ENCODE measurements around the gene MBLAC1.
A peak's percentile ranks its signal among the peaks of the same experiment; 100 is the strongest.

MBLAC1 gene

DNA sequence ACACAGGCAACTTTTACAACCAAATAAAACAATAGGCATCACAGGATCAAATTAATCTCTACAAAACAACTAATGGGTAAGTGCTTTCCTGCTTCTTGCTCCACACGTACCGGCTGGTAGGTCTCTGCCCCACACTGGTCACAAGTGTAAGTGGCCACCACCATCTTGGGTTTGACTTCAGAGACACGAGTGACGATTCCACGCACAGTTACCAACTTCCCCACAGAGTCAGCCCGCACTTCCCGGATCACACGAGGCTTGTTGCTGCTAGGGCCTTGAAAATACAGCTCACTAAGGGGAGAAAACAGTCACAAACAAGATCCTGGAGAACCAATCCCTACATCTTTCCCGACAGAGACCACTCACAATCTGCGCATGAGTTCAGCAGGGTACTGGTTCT is 27.9 kb upstream of the MBLAC1 start:
- DNase-seq = no peak

DNA sequence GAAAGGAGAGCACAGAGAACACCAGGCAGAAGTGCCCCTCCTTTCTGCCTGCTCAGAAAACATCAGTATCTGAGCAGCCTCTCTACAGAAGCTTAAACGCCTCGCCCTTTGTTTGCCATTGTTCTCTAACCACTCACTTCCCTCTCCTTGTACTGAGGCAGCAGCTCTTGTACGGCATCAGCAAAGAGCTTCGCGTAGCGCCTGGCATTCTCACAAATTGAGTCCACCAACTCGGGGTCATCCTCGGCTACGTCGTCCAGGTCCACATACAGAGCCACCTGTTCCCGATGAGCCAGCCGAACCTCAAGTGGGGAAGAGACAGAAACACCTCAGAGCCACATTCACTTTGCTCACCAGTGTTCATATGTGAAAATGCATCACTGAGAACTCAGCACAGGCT is 27.3 kb upstream of the MBLAC1 start:
- no peak for DNase-seq

- peak; percentile 94 for DNase-seq
Measured at GRCh38 chr7:100100420-100101015, 26.2 kb upstream of the MBLAC1 start.

DNA sequence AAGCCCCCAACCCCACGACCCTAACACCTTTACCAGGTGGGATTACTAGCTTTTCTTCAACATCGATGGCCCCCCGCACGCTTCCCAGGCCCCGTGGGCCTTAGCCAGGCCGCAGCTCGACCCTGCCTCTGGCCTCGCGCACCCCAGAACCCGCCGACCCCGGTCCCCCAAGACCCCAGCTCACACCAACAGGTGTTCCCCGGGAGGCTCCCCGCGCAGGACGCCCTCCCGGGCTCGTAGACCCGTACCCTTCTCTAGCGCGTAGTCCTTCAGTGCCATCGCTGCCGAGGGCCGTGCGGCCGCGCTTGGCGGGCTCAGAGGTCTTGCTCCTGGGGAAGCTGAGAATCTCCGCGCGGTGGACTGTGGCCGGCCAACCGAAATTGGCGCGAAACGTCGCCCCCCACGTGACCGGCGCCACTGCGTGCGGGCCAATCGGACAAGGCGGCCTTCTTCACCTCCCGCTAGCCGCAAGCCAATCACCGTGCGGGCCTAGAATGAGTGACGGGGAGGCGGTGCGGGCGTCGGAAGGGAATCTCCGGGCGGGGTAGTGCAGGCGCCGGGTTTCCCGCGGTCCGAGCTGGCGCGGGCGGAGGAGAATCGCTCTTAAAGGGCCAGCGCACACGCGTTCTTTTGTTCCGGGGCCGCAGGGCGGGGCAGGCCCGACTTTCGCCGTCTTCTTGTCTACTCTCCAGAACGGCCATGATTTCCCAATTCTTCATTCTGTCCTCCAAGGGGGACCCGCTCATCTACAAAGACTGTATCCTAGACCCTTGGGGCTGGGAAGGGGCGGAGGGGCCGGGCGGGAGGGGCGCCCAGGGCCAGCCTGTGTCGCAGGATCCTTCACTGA is 25.5 kb upstream of the MBLAC1 start, which contains the start of the genes AP4M1 and MCM7:
Gene AP4M1, plus strand, starts transcription at position 628 of the 847 bp plus-strand sequence. Its CDS starts 72 bp downstream, at position 700.
Gene MCM7, minus strand, starts transcription at position 382 of the 847 bp plus-strand sequence. Its CDS starts 103 bp downstream, at position 279.
- peak; percentile 99 for DNase-seq

DNA sequence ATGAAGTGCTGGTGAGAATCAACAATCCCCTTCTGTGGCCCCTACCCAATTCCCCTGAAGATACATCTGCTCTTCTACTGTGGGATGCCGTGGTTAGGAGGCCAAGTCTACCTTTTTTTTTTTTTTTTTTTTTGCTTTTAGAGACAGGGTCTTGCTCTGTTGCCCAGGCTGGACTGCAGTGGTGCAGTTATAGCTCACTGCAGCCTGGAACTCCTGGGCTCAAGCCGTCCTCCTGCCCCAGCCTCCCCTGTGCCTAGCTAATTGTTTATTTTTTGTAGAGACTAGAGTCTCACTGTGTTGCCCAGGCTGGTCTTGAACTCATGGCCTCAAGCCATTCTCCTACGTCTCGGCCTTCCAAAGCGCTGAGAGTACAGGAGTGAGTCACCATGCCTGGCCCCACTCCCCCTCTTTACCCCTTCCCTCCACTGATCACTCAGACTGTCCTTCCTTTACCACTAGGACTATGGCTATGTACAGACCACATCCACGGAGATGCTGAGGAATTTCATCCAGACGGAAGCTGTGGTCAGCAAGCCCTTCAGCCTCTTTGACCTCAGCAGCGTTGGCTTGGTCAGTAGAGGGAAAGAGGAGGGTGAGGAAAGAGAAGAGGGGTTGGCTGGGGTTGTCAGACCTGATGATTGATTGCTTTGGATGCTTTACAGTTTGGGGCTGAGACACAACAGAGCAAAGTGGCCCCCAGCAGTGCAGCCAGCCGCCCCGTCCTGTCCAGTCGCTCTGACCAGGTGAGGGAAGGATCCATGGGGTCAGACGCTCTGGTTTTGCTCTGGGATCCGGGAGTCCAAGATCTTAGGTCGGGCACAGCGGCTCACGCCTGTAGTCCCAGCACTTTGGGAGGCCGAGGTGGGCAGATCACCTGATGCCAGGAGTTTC is 23.6 kb upstream of the MBLAC1 start:
- DNase-seq = no peak

DNA sequence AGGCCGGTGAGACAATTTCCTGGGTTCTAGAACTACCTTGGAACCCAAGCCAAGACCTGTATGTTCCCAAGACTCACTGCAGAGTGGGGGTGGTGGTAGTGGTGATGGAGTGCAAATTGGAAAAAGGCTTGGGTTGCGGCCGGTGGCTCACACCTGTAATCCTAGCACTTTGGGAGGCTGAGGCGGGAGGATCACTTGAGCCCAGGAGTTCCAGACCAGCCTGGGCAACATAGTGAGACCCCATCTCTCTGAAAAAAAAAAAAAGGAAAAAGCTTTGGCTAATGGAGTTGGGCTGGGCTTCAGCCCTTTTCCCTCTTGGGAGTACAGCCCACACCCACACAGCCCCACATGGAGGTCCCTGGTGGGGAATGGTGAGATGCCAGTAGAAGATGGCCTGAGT is 21.2 kb upstream of the MBLAC1 start:
- DNase-seq = no peak

- DNase-seq = no peak
Measured at GRCh38 chr7:100106633-100107032, 20.1 kb upstream of the MBLAC1 start.

GRCh38 chr7:100107125-100107737 is 19.5 kb upstream of the MBLAC1 start:
- DNase-seq = no peak

DNA sequence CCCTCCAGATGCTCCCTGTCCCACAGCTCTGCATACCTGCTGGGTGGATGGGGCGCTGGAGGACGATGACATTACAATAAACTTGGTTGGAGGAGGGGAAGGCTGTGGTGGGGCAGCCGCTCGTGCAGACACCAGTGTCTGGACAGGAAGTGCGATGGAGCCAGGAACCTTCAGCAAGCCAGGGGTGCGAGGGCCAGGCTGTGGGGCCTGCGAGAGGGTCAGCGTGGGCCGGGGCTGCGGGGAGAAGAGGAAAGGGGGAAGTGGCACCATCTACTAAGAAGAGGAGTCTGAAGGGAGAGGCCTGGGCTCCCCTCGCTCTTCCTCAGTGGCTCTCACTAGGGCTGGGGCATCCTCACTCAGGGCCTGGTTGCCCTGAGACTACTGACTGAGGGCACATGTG is 18.9 kb upstream of the MBLAC1 start:
- no peak for DNase-seq

- no peak for DNase-seq
Measured at GRCh38 chr7:100109521-100110163, 17.1 kb upstream of the MBLAC1 start.

DNA sequence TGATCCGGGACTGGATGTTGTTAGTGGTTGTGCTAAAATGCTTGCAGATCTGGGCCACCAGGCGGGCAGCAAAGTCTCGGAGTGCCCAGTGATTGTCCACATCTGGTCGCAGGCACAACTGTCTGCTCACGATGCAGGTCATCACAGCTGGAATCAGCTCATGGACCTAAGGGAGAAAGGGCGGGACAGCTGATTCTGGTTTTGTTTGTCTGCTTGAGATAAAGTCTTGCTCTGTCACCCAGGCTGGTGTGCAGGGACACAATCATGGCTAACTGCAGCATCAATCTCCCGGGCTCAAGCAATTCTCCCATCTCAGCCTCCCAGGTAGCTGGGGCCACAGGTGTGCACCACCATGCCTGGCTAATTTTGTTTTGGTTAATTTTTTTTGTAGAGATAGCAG is 15.6 kb upstream of the MBLAC1 start:
- no peak for DNase-seq

DNA sequence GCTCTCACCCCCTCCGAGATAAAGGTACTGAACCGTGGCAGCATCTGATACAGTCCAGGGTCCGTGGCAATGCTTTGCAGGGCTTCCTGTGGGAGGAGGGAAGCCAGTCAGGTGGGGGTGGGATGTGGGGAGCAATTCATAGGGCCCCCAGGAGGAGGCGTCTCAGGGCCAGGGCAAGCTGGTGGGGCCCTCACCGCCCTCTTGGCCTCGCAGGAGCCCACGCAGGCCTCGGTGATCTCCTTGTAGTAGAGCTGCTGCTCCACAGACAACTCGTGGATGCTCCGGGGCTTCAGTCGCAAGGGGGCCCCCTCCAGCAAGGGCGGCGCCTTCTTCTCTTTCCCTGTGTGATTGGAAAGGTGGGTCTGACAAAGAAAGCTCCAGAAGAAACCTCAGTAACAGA is 14.9 kb upstream of the MBLAC1 start:
- DNase-seq = no peak

DNA sequence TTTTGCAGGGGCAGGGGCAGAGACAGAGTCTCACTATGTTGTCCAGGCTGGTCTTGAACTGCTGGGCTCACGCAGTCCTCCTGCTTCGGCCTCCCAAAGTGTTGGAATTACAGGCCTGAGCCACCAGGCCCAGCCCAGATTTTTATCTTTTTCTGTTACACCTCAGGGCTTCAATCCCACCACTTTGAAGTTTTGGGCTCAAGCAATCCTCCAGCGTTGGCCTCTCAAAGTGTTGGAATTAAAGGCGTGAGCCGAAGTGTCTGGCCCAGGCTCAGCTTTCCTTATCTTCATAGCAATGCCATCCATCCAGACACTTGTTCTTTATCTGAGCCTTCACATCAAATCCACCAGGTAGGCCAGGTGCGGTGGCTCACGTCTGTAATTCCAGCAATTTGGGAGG is 11.7 kb upstream of the MBLAC1 start:
- no peak for DNase-seq

DNA sequence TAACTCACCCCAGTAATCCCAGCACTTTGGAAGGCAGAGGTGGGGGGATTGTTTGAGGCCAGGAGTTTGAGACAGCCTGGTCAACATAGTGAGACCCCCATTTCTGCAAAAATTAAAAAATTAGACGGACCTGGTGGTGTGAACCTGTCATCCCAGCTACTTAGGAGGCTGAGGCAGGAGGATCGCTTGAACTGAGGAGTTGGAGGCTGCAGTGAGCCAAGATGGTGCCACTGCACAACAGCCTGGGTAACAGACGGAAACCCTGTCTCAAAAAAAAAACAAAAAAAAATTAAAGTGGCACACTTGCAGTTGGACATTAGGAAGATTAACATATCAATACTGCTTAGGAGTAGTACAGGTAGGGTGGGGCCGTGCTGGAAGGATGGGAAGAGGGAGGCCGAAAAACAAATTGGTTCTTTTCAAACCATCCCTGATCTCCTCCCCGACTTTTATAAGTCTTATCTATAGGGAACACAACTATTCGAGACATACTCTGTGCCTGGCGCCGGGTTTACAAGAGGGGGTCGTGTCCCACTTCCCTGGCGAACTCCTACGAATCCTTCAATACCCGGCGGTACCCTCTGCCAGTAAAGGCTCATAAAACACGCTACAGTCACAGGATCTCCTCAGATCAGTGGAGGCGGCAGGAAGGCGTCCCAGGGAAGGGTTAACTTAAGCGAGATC is 8.2 kb upstream of the MBLAC1 start:
- DNase-seq = no peak

GRCh38 chr7:100119072-100119969 is 7.4 kb upstream of the MBLAC1 start, which contains the start of the genes CNPY4 and TAF6:
TSS of gene CNPY4 (plus strand) at chr7:100119634. CDS start at chr7:100119745, 111 bp downstream.
TSS of gene TAF6 (minus strand) at chr7:100119358. CDS start at chr7:100114209, 5,149 bp downstream.
- peak; percentile 94 for DNase-seq

- DNase-seq = no peak
Measured at GRCh38 chr7:100119970-100120732, 6.6 kb upstream of the MBLAC1 start.

DNA sequence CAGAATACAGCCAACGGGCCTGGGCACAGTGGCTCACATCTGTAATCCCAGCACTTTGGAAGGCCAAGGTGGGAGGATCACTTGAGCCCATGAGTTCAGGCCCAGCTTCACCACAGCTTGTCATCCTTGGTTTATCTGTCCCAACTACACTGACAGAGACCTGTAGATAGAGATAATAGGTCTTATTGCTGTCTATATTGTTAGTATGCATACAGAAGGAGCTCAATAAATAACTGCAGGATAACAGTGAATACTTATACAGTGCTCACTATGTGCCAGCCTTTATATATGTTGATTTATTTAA is 6.1 kb upstream of the MBLAC1 start:
- DNase-seq = no peak

DNA sequence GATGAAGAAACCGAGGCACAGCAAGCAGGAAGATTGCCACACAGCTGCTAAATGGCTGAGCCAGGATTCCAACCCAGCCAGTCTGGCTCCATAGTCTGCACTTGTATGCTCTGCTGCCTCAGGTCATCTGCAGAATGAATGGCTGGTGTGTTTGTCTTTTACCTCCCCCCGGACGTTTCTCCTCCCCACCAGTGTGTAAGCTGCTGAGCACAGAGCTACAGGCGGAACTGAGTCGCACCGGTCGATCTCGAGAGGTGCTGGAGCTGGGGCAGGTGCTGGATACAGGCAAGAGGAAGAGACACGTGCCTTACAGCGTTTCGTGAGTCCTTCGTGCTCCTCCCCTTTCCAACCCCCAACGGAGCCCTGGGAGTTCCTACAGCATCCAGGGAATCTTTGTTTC is 4.7 kb upstream of the MBLAC1 start:
- no peak for DNase-seq

- no peak for DNase-seq
Measured at GRCh38 chr7:100122568-100122967, 4.2 kb upstream of the MBLAC1 start.

All from inflammatory macrophage treated with lipopolysaccharide for 4 hours (primary cell).